Ovary (tissue), 9 donors: ENCODE results near the gene KLF16. TPM values are rescaled to one million over a fixed set of nuclear protein-coding genes. Genes with fewer than 3 reads are reported as not detected.

Source experiments
- DNase-seq, 5 donors: peaks; one replicate each; pipeline ENCODE4 v3.0.0-alpha.2; 2019 to 2020
- H3K27ac ChIP-seq, 2 donors: fragments of 200-600 bp; one replicate each; pipeline versions ENCODE4 v1.5.1 to v1.8.0; 2019 to 2022
- H3K27me3 ChIP-seq: fragments of 200-600 bp; one replicate; pipeline ENCODE4 v1.8.0; 2022
- H3K36me3 ChIP-seq: fragments of 200-600 bp; sonication (generic); one replicate; pipeline ENCODE4 v1.5.1; 2019
- H3K4me1 ChIP-seq: one replicate; pipeline ENCODE4 v1.8.1; 2013; ENCODE audit warnings: mild to moderate bottlenecking, moderate library complexity; ENCODE audit not compliant: insufficient read depth
- H3K4me3 ChIP-seq: fragments of 200-600 bp; sonication (generic); one replicate; pipeline ENCODE4 v1.5.1; 2017
- H3K9me3 ChIP-seq, 2 donors: fragments of 200-600 bp in 1 of 2; sonication (generic) in 1 of 2; one replicate each; pipeline versions ENCODE4 v1.5.1 to v1.8.1; 2013 to 2019; ENCODE audit warnings: mild to moderate bottlenecking in 1 of 2, moderate library complexity in 1 of 2
- EP300 ChIP-seq: sonication (generic); formaldehyde crosslinking; IDR thresholded peaks from one replicate; pipeline ENCODE4 v1.6.1; 2017; ENCODE audit warnings: antibody characterized with exemption
- POLR2A ChIP-seq: fragments of 450-650 bp; IDR thresholded peaks from one replicate; pipeline ENCODE4 v1.6.1; 2017; ENCODE audit warnings: antibody characterized with exemption, mild to moderate bottlenecking, moderate library complexity
- WGBS, 3 donors: extraction: QIAGEN DNeasy Blood & Tissue Kit in 1 of 3; methylation state at CpG; one replicate each; pipeline versions ENCODE4 v1.1.5 to v1.1.7; 2013 to 2017; 5-methylcytosine and 5-hydroxymethylcytosine counted together
- intact Hi-C, 4 donors: fragments of 100-400 bp; cut with DNase I; formaldehyde crosslinking; loops; one replicate each; pipeline versions ENCODE4 v1.11.0 to v1.15.1; 2022 to 2023
- polyA plus RNA-seq, 2 donors: library from polyadenylated mRNA; stranded (reverse); fragments of 200-250 nt in 1 of 2; fragments of 350-450 nt in 1 of 2; fragmentation: Illumina TruSeq in 1 of 2; extraction: RNeasy Lipid Tissue Mini Kit (QIAGEN cat#74804) in 1 of 2; gene quantifications; one replicate each; pipeline ENCODE4 v1.2.3, GENCODE V29; 2013 to 2014
- total RNA-seq, 7 donors: library from RNA; depleted of rRNA in 2 of 7; stranded (reverse); fragments of >200 nt in 2 of 7; fragmentation: NEBNext Ultra II Directional in 3 of 7; extraction: Animal tissue kit (Norgen Biotek cat#: 25700) in 3 of 7; gene quantifications; one replicate each; pipeline versions ENCODE4 v1.1.0 to v1.2.4, GENCODE V29; 2016 to 2023
- TF ChIP-seq, protein P1 (sequence below), 3 donors: fragments of 450-650 bp in 2 of 3; fragments of 200-600 bp in 1 of 3; IDR thresholded peaks; one replicate each; pipeline versions ENCODE4 v1.5.1 to v1.8.0; 2016 to 2022; ENCODE audit warnings: antibody characterized with exemption in 3 of 3, mild to moderate bottlenecking in 1 of 3
- donor health status: DM: no; HTN: no; CAD: no; lungs with moderate emphysema.
- donor health status: DM: no; HTN: no; CAD: no.
- donor health status: Bipolar disorder and iron deficiency.
- donor health status: DM: yes; HTN: yes; CAD: no.
- donor health status: DM: no; HTN: no; CAD: no.
- donor health status: DM: yes; HTN: yes; CAD: no.

The KLF16 gene
- total and polyA plus RNA-seq, 9 donors = 0.63 to 26.6 (median 14.4) TPM

DNA sequence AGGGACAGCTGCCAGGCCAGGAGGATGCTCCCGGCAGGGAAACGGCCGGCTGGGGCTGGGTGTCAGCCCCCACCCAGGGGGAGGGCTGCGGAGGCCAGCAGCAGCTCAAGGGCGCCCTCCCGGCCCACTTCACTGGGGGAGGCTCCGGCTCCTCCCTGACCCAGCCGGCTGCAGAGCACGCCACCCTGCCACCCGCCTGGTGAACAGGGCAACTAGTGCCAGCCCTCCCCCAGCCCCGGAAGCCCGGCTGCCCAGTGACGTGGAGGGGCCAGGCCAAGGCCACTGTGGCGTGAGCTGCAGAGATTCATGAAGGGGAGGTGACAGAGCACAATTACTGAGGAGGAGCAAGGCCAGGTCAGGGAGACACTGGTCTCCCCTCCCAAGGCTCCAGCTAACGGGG is 29.8 kb downstream of the KLF16 start:
- no peaks in the 10 kb centered on the region for H3K9me3 ChIP-seq
- peaks cover 24% of the 10 kb centered on the region for H3K4me1 ChIP-seq
- no peak overlapping the region for H3K4me3 ChIP-seq
- DNase-seq = peak in 4 of 5 donors; percentile 66 to 84 (median 71)
- H3K27ac ChIP-seq = peak overlapping the region in 1 of 2 donors; percentile 75
- TF ChIP-seq, protein P1, sequence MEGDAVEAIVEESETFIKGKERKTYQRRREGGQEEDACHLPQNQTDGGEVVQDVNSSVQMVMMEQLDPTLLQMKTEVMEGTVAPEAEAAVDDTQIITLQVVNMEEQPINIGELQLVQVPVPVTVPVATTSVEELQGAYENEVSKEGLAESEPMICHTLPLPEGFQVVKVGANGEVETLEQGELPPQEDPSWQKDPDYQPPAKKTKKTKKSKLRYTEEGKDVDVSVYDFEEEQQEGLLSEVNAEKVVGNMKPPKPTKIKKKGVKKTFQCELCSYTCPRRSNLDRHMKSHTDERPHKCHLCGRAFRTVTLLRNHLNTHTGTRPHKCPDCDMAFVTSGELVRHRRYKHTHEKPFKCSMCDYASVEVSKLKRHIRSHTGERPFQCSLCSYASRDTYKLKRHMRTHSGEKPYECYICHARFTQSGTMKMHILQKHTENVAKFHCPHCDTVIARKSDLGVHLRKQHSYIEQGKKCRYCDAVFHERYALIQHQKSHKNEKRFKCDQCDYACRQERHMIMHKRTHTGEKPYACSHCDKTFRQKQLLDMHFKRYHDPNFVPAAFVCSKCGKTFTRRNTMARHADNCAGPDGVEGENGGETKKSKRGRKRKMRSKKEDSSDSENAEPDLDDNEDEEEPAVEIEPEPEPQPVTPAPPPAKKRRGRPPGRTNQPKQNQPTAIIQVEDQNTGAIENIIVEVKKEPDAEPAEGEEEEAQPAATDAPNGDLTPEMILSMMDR (IDR thresholded peaks at IDR 0.05) = no peak
- TF ChIP-seq EP300 (no peak), POLR2A (no peak)
- H3K36me3 ChIP-seq = no peaks in the 10 kb centered on the region
- no peaks in the 10 kb centered on the region for H3K27me3 ChIP-seq
- intact Hi-C loops = no loop called here
- WGBS, 3 donors = 1 to 23% (median 3%) methylated on average over 10 to 15 of the region's 15 CpGs

DNA sequence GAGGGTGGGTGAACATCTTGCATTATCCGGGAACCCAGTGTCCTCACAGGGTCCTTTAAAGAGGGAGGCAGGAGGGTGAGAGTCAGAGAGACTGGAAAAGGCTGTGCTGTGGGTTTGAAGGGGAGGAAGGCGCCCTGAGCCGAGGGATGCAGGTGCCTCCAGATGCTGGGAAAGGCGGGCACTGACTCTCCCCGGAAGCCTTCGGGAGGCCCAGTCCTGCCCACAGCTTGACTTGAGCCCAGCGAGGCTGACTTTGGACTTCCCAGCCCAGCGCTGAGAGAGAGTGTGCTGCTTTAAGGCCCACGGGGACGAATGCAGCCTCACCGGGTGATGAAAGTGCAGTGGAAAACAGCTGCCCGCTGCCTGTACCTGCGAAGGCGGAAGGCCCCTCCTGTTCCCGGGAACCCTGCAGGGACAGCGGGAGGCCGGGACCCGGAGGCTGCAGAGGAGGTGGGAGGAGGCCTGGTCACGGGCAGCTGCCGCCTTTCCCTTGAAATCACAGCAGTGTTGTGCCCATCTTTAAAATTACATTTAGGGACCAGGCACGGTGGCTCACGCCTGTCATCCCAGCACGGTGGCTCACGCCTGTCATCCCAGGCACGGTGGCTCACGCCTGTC is 31.2 kb downstream of the KLF16 start:
- Histone ChIP-seq H3K4me1 (peaks cover 20% of the 10 kb centered on the region), H3K27ac (no peak overlapping the region), H3K9me3 (no peaks in the 10 kb centered on the region), H3K4me3 (no peak overlapping the region), H3K36me3 (no peaks in the 10 kb centered on the region), H3K27me3 (no peaks in the 10 kb centered on the region)
- 91 to 94% (median 91%) methylated on average over 26 of the region's 26 CpGs for WGBS, 3 donors
- no peak for DNase-seq
- TF ChIP-seq EP300 = no peak
- TF ChIP-seq, protein P1 (IDR thresholded peaks at IDR 0.05) = no peak
- no peak for TF ChIP-seq POLR2A
- intact Hi-C loops = no loop called here

DNA sequence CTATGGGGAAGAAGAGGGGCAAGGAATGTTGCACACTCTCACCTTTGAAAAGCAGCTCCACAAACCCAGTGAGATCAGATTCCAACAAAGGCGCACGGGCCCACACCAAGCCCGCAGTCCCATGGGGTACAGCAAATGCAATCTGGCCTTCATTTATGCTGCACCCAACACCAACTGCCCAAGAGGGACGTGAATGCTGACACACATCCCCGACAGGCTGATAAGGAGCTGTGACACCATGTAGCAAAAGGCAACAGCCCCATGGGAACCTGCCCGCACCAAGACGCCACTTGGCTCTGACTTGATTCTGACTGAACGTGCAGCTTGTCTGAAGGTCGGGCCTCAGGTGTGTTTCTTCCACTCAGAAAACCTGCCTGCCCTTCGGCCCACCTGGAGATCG is 32.4 kb downstream of the KLF16 start:
- intact Hi-C loops = no loop called here
- Histone ChIP-seq H3K27me3 (no peaks in the 10 kb centered on the region), H3K4me3 (no peak overlapping the region), H3K36me3 (no peaks in the 10 kb centered on the region), H3K27ac (no peak overlapping the region), H3K4me1 (peaks cover 23% of the 10 kb centered on the region), H3K9me3 (no peaks in the 10 kb centered on the region)
- TF ChIP-seq, protein P1 (IDR thresholded peaks at IDR 0.05) = no peak
- TF ChIP-seq POLR2A (no peak), EP300 (no peak)
- whole genome bisulfite sequencing, 3 donors = 87 to 92% (median 90%) methylated on average over 11 of the region's 11 CpGs
- no peak for DNase-seq

DNA sequence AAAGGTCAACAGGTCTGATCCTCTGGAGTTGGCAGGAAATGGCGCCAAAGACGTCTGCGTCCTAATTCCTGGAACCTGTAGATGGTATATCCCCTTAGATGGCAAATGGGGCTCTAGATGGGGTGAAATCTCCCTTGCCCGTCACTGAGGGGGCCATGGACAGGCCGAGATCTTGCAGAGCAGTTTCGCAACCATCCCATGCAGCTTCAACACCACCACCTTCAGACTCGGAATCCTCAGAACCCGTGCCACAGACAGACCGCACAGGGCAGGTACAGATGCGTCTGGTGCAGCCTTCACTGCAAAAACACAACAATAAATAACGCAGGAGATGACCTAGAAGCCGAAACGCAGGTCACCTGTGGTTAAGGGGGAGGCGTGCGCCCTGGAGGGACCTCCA is 32.8 kb downstream of the KLF16 start:
- Histone ChIP-seq H3K9me3 (no peaks in the 10 kb centered on the region), H3K4me1 (peaks cover 26% of the 10 kb centered on the region), H3K27me3 (no peaks in the 10 kb centered on the region), H3K4me3 (no peak overlapping the region), H3K36me3 (no peaks in the 10 kb centered on the region), H3K27ac (no peak overlapping the region)
- WGBS, 3 donors = 89 to 93% (median 92%) methylated on average over 15 of the region's 15 CpGs
- TF ChIP-seq, protein P1 (IDR thresholded peaks at IDR 0.05) = no peak
- no peak for TF ChIP-seq EP300
- TF ChIP-seq POLR2A = no peak
- no peak for DNase-seq
- intact Hi-C loops = no loop called here
